Osteocyte (in vitro differentiated cells): ENCODE results near the gene TLR5. TPM values are rescaled to one million over a fixed set of nuclear protein-coding genes. Genes with fewer than 3 reads are reported as not detected.

Experiments
- DNase-seq: peaks from one replicate; pipeline ENCODE4 v3.0.0; 2021; ENCODE audit warnings: mixed read lengths; ENCODE audit not compliant: unreplicated experiment; ENCODE audit errors: extremely low spot score
- H3K27ac Mint-ChIP-seq: one replicate; pipeline ENCODE4 v1.8.0; 2021; ENCODE audit warnings: mild to moderate bottlenecking, mixed read lengths; ENCODE audit not compliant: unreplicated experiment
- H3K27me3 Mint-ChIP-seq: one replicate; pipeline ENCODE4 v1.8.0; 2021; ENCODE audit warnings: mixed read lengths; ENCODE audit not compliant: unreplicated experiment
- H3K36me3 Mint-ChIP-seq: one replicate; pipeline ENCODE4 v1.8.0; 2021; ENCODE audit warnings: mixed read lengths; ENCODE audit not compliant: unreplicated experiment
- H3K4me1 Mint-ChIP-seq: one replicate; pipeline ENCODE4 v1.8.0; 2021; ENCODE audit warnings: mixed read lengths; ENCODE audit not compliant: unreplicated experiment
- H3K4me3 Mint-ChIP-seq: one replicate; pipeline ENCODE4 v1.8.0; 2021; ENCODE audit warnings: mild to moderate bottlenecking, moderate library complexity, mixed read lengths; ENCODE audit not compliant: unreplicated experiment
- H3K9me3 Mint-ChIP-seq: one replicate; pipeline ENCODE4 v1.8.0; 2021; ENCODE audit warnings: mixed read lengths; ENCODE audit not compliant: unreplicated experiment
- total RNA-seq: library from RNA; stranded (reverse); gene quantifications from 2 replicates; pipeline ENCODE4 v1.2.1, GENCODE V29; 2021
- TF ChIP-seq, protein P1 (sequence below): fragments of 200-600 bp; sonication (generic); IDR thresholded peaks from 2 replicates; pipeline ENCODE4 v1.5.0; 2021; ENCODE audit warnings: antibody characterized with exemption, mild to moderate bottlenecking, moderate library complexity

TLR5 gene
- total RNA-seq, 1 donor from 2014 or later, result not detected

DNA sequence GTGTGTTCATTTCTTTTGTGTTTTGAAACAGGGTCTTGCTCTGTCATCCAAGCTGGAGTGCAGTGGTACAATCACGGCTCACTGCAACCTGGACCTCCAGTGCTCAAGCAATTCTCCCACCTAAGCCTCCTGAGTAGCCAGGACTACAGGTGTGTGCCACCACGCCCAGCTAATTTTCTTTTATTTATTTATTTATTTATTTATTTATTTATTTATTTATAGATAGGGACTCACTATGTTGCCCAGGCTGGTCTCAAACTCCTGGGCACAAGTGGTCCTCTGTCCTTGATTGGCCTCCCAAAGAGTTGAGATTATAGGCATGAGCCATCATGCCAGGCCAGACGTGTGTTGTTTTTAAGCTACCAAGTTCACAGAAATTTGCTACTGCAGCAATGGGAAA lies 43.8 kb upstream of the TLR5 start:
- no peak for DNase-seq
- no peak overlapping the region for H3K4me3 Mint-ChIP-seq
- H3K4me1 Mint-ChIP-seq, result no peaks in the 10 kb centered on the region
- no peaks in the 10 kb centered on the region for H3K36me3 Mint-ChIP-seq
- H3K27me3 Mint-ChIP-seq, result peaks cover 15% of the 10 kb centered on the region
- no peaks in the 10 kb centered on the region for H3K9me3 Mint-ChIP-seq
- H3K27ac Mint-ChIP-seq, result no peak overlapping the region
- TF ChIP-seq, protein P1, sequence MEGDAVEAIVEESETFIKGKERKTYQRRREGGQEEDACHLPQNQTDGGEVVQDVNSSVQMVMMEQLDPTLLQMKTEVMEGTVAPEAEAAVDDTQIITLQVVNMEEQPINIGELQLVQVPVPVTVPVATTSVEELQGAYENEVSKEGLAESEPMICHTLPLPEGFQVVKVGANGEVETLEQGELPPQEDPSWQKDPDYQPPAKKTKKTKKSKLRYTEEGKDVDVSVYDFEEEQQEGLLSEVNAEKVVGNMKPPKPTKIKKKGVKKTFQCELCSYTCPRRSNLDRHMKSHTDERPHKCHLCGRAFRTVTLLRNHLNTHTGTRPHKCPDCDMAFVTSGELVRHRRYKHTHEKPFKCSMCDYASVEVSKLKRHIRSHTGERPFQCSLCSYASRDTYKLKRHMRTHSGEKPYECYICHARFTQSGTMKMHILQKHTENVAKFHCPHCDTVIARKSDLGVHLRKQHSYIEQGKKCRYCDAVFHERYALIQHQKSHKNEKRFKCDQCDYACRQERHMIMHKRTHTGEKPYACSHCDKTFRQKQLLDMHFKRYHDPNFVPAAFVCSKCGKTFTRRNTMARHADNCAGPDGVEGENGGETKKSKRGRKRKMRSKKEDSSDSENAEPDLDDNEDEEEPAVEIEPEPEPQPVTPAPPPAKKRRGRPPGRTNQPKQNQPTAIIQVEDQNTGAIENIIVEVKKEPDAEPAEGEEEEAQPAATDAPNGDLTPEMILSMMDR, result no peak

DNA sequence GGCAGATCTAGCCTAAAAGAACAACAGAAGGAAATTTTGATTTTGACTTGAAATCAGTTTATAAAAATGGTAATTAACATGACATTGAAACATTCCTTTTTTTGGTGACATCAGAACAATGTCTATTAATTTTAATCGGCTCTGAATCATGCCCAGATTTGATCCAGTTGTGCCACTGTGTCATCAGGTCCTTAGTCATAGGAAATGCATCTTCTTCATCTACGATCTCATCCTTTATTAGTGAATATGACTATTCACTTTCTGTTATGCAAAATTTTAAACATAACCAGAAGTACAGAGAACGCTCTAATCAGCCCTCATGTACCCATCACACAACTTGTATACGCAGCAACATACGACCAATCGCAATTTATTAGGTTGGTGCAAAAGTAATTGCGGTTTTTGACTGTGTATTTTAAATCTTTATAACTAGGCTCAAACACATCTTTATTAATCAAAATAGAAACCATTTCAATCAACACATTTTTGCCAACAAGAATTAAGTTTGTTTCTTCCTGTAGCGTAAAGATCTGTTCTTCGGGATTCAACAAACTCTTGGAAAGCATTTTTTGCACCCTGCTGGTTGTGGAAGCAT lies 40.3 kb upstream of the TLR5 start:
- Mint-ChIP-seq H3K4me3 (no peak overlapping the region), H3K36me3 (no peaks in the 10 kb centered on the region), H3K27me3 (peaks cover 24% of the 10 kb centered on the region), H3K27ac (no peak overlapping the region), H3K4me1 (no peaks in the 10 kb centered on the region), H3K9me3 (no peaks in the 10 kb centered on the region)
- DNase-seq, result no peak
- TF ChIP-seq, protein P1, result no peak

DNA sequence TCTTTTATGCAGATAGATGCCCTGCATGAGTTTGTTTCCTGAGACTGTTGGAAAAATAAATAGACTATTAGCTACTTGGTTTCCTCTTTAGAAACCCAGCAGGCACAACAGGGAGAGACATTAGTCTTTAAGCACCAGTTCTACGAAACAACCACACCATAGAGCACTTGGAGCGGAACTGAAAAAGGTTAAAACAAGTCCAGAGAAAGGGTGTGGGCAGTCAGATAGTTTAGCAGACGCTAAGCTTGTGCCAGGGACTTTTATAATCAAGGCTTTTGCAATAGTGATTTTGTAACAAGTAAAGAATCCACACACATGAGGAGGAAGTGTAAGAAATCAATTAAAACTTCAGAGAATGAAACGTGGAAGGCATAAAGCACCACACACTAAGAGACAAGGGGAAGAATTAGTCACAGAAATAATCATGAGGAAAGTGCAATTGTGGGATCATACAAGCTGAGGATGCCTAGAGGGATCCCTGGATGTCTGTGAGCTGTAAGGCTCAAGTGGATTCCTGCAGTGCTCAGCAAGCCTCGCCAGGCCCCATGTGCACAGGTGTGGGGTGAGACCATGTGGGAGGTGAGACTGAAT lies 37.8 kb upstream of the TLR5 start:
- H3K27ac Mint-ChIP-seq, result no peak overlapping the region
- peaks cover 22% of the 10 kb centered on the region for H3K27me3 Mint-ChIP-seq
- no peaks in the 10 kb centered on the region for H3K4me1 Mint-ChIP-seq
- no peak for DNase-seq
- no peaks in the 10 kb centered on the region for H3K9me3 Mint-ChIP-seq
- TF ChIP-seq, protein P1, result no peak
- H3K36me3 Mint-ChIP-seq, result no peaks in the 10 kb centered on the region
- H3K4me3 Mint-ChIP-seq, result no peak overlapping the region

DNA sequence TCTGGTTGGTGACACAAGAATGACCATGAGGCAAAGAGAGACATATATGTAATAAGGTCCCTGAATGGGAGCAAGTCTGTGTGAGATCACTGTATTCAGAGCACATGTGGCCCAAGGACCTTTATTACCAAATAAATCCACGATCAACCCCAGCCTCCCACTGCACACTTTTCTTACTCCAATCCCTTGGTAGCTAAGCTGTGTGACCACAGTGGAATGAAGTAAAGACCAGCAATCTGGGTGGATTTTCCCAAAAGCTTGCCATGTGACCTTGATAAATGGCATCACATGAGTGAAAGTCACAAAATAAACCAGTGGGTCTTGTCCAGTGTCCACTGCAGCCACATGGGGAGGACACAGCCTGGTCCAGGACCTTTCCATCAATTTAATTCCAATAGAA lies 36.7 kb upstream of the TLR5 start:
- TF ChIP-seq, protein P1, result no peak
- Mint-ChIP-seq H3K27ac (no peak overlapping the region), H3K9me3 (no peaks in the 10 kb centered on the region), H3K36me3 (no peaks in the 10 kb centered on the region), H3K27me3 (peaks cover 18% of the 10 kb centered on the region), H3K4me1 (no peaks in the 10 kb centered on the region), H3K4me3 (no peak overlapping the region)
- no peak for DNase-seq

DNA sequence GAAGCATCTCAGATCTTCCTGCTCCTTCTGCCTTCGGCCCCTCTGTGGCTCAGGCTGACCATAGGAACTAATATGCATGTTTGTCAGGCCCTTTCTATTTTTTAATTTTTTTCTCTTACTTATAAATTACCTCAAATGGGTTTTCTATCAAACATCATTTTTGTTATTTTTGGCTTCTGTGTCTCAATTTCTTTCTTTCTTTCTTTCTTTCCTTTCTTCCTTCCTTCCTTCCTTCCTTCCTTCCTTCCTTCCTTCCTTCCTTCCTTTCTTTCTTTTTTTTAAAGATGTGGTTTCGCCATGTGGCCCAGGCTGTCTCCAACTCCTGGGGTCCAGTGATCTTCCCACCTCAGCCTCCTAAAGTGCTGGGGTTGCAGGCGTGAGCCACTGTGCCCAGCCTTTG lies 36.2 kb upstream of the TLR5 start:
- Mint-ChIP-seq H3K27ac (no peak overlapping the region), H3K9me3 (no peaks in the 10 kb centered on the region), H3K4me1 (no peaks in the 10 kb centered on the region), H3K36me3 (no peaks in the 10 kb centered on the region), H3K4me3 (no peak overlapping the region), H3K27me3 (peaks cover 18% of the 10 kb centered on the region)
- TF ChIP-seq, protein P1, result no peak
- no peak for DNase-seq
